HepG2 (cell line): ENCODE data around the gene VWC2L. TPM values are rescaled to one million over a fixed set of nuclear protein-coding genes. Genes with fewer than 3 reads are reported as not detected.

Experiments used
- ATAC-seq: fragments of 200-7000 bp; cut with Tn5 transposase; 3 replicates; pipeline ENCODE4 v1.9.1; 2020; ENCODE audit warnings: mild to moderate bottlenecking, moderate library complexity
- BruUV-seq: library from RNA; stranded (reverse); fragments of 400-500 nt; replicated peaks from 2 replicates; lab custom pipeline; 2021; lab: Mats Ljungman, UMichigan
- CTCF ChIA-PET: fragments of 300-600 bp; formaldehyde crosslinking; extraction: SDS; loops from one replicate; lab custom pipeline; 2021; ENCODE audit warnings: low total read pairs, inconsistent platforms, low intra/inter-chr PET ratio; lab: Yijun Ruan, JAX
- POLR2A ChIA-PET: fragments of 350-600 bp; sonication (Branson Sonifier 250); formaldehyde crosslinking; loops from one replicate; lab custom pipeline; 2020; ENCODE audit warnings: antibody characterized with exemption, inconsistent platforms; lab: Yijun Ruan, JAX
- DNase-seq: peaks from one replicate; pipeline ENCODE4 v3.0.0-alpha.2; 2015; ENCODE audit warnings: low spot score
- FAIRE-seq: peaks from 3 replicates; lab custom pipeline; 2011; peaks lifted over from hg19 to GRCh38; lab: Jason Lieb, UNC
- H2AFZ ChIP-seq: one replicate; pipeline ENCODE4 v1.6.1; 2011; ENCODE audit warnings: low read length, inconsistent platforms
- H3K27ac ChIP-seq: fragments of 300-600 bp; 3 replicates; pipeline ENCODE4 v1.8.0; 2011; ENCODE audit warnings: mixed run types, mild to moderate bottlenecking, mixed read lengths, low read length, inconsistent platforms; ENCODE audit not compliant: insufficient read depth; ENCODE audit errors: extremely low read length
- H3K27me3 ChIP-seq, 2 experiments: fragments of 200-600 bp in 1 of 2; 2 replicates in 1 of 2; 3 replicates in 1 of 2; pipeline versions ENCODE4 v1.6.0 to v1.8.0; 2011; ENCODE audit warnings: low read length in 2 of 2, mild to moderate bottlenecking in 2 of 2, moderate library complexity in 2 of 2, inconsistent platforms in 1 of 2; ENCODE audit not compliant: insufficient read depth in 2 of 2, control insufficient read depth in 1 of 2
- H3K36me3 ChIP-seq, 2 experiments: fragments of 200-600 bp in 1 of 2; replicated peaks in 1 of 2; 2 replicates in 1 of 2; 3 replicates in 1 of 2; pipeline versions ENCODE4 v1.5.1 to v1.8.0; 2011; ENCODE audit warnings: low read length in 2 of 2, inconsistent platforms in 1 of 2; ENCODE audit not compliant: insufficient read depth in 2 of 2, control insufficient read depth in 1 of 2
- H3K4me1 ChIP-seq: 2 replicates; pipeline ENCODE4 v1.5.1; 2012; ENCODE audit warnings: low read length, inconsistent platforms; ENCODE audit not compliant: insufficient read depth
- H3K4me2 ChIP-seq: 2 replicates; pipeline ENCODE4 v1.6.0; 2011; ENCODE audit warnings: low read depth, low read length, inconsistent platforms
- H3K4me3 ChIP-seq, 3 experiments: fragments of 200-600 bp in 1 of 3; sonication (generic), shearing (Covaris generic) in 1 of 3; replicated peaks in 1 of 3; 2 replicates each; pipeline ENCODE4 v1.5.1; 2011 to 2016; ENCODE audit warnings: low read length in 3 of 3, inconsistent platforms in 2 of 3, low read depth in 2 of 3, mild to moderate bottlenecking in 2 of 3, control low read depth in 1 of 3, mixed read lengths in 1 of 3; ENCODE audit not compliant: insufficient read depth in 1 of 3
- H3K79me2 ChIP-seq: one replicate; pipeline ENCODE4 v1.6.1; 2011; ENCODE audit warnings: low read length, inconsistent platforms; ENCODE audit not compliant: insufficient read depth
- H3K9ac ChIP-seq: 2 replicates; pipeline ENCODE4 v1.6.0; 2011; ENCODE audit warnings: mild to moderate bottlenecking, low read depth, low read length, inconsistent platforms; ENCODE audit not compliant: insufficient read depth
- H3K9me3 ChIP-seq: 2 replicates; pipeline ENCODE4 v1.5.1; 2012; ENCODE audit warnings: mild to moderate bottlenecking, low read length
- H4K20me1 ChIP-seq: 2 replicates; pipeline ENCODE4 v1.6.0; 2011; ENCODE audit warnings: inconsistent platforms, mild to moderate bottlenecking, low read length, moderate library complexity; ENCODE audit not compliant: insufficient read depth
- CEBPB ChIP-seq: IDR thresholded peaks from 2 replicates; pipeline ENCODE4 v1.6.1; 2011; ENCODE audit warnings: low read depth, low read length, improper control_type of control experiment, borderline replicate concordance
- FLYWCH1 ChIP-seq: sonication (generic); formaldehyde crosslinking; IDR thresholded peaks from 2 replicates; pipeline ENCODE4 v1.8.1; 2023; ENCODE audit warnings: mild to moderate bottlenecking, missing genetic modification reagents
- FOXO1 ChIP-seq: sonication (generic); formaldehyde crosslinking; IDR thresholded peaks from 2 replicates; pipeline ENCODE4 v1.4.0; 2020; ENCODE audit warnings: missing genetic modification reagents
- HOMEZ ChIP-seq: IDR thresholded peaks from 2 replicates; pipeline ENCODE4 v1.6.1; 2016; ENCODE audit warnings: low read depth
- NRL ChIP-seq: sonication (generic); formaldehyde crosslinking; IDR thresholded peaks from 2 replicates; pipeline ENCODE4 v1.5.0; 2020; ENCODE audit warnings: missing genetic modification reagents, mild to moderate bottlenecking, moderate library complexity, borderline replicate concordance
- SMC3 ChIP-seq: IDR thresholded peaks from 2 replicates; pipeline ENCODE4 v1.6.1; 2011; ENCODE audit warnings: low read length, improper control_type of control experiment
- TMF1 ChIP-seq: sonication (generic); formaldehyde crosslinking; IDR thresholded peaks from 2 replicates; pipeline ENCODE4 v1.8.1; 2022; ENCODE audit warnings: low read depth, missing genetic modification reagents
- U2AF1 ChIP-seq: fragments of 200-400 bp; formaldehyde crosslinking; optimal IDR thresholded peaks from 2 replicates; pipeline ENCODE3; 2017; ENCODE audit warnings: mild to moderate bottlenecking, low read depth, low read length
- ZBTB37 ChIP-seq: sonication (generic); formaldehyde crosslinking; IDR thresholded peaks from 2 replicates; pipeline ENCODE4 v1.4.0; 2020; ENCODE audit warnings: mild to moderate bottlenecking, missing genetic modification reagents
- ZNF34 ChIP-seq: sonication (generic); formaldehyde crosslinking; IDR thresholded peaks from 2 replicates; pipeline ENCODE4 v1.4.0; 2020; ENCODE audit warnings: mild to moderate bottlenecking, missing genetic modification reagents, borderline replicate concordance
- ZNF737 ChIP-seq: sonication (generic); formaldehyde crosslinking; IDR thresholded peaks from 2 replicates; pipeline ENCODE4 v1.5.0; 2020; ENCODE audit warnings: missing genetic modification reagents, mild to moderate bottlenecking, borderline replicate concordance
- ZNF780A ChIP-seq: sonication (generic); formaldehyde crosslinking; IDR thresholded peaks from 2 replicates; pipeline ENCODE4 v1.8.0; 2022; ENCODE audit warnings: mild to moderate bottlenecking, missing genetic modification reagents, moderate library complexity
- ZSCAN9 ChIP-seq: IDR thresholded peaks from 2 replicates; pipeline ENCODE4 v1.6.1; 2016; ENCODE audit warnings: borderline replicate concordance
- WGBS: methylation state at CpG from one replicate; pipeline ENCODE4 v1.1.6; 2017; ENCODE audit warnings: low lambda C conversion rate; 5-methylcytosine and 5-hydroxymethylcytosine counted together
- in situ Hi-C: cut with HindIII; loops from 2 replicates; pipeline ENCODE4 v1.10.0; 2017; ENCODE audit warnings: low pct_unique_long_range_greater_than_20kb; ENCODE audit not compliant: extremely low pct_ligation_motif_present
- intact Hi-C: fragments of 100-400 bp; cut with micrococcal nuclease; formaldehyde crosslinking; loops from one replicate; pipeline ENCODE4 v1.10.0; 2022; ENCODE audit not compliant: unreplicated experiment
- polyA plus RNA-seq, 8 experiments: library from polyadenylated mRNA; depleted of rRNA in 3 of 8; stranded (reverse) in 7 of 8; unstranded in 1 of 8; fragments of >200 nt; fragmentation: Illumina TruSeq in 4 of 8; extraction: Trizol in 4 of 8; gene quantifications; 2 replicates each; pipeline versions ENCODE4 v1.2.1 to v1.2.3, GENCODE V29; 2011 to 2016; ENCODE audit warnings: low read depth in 4 of 8, missing spikeins in 1 of 8, mixed read lengths in 1 of 8; ENCODE audit not compliant: insufficient read depth in 1 of 8
- total RNA-seq, 5 experiments: library from RNA; depleted of rRNA; stranded (reverse); fragments of >200 nt; fragmentation: Illumina TruSeq; extraction: Trizol; gene quantifications; 2 replicates each; pipeline ENCODE4 v1.2.3, GENCODE V29; 2016; ENCODE audit warnings: low read depth in 1 of 5

VWC2L gene
- total and polyA plus RNA-seq, 2 of the 13 experiments (the other 11 are each of a cell fraction or from before 2014, with no cell fraction given), result not detected

GRCh38 chr2:214386720-214387119 lies 24.1 kb upstream of the VWC2L start:
- Histone ChIP-seq H3K27ac (no peak overlapping the region), H3K27me3 (no peaks in the 10 kb centered on the region), H3K4me1 (no peaks in the 10 kb centered on the region), H3K4me3 (no peak overlapping the region), H3K9me3 (no peaks in the 10 kb centered on the region), H3K9ac (no peak overlapping the region), H3K36me3 (no peaks in the 10 kb centered on the region), H4K20me1 (no peaks in the 10 kb centered on the region), H2AFZ (no peak overlapping the region), H3K79me2 (no peaks in the 10 kb centered on the region), H3K4me2 (no peak overlapping the region)
- in situ Hi-C loops, result no loop called here
- ChIA-PET POLR2A (no interaction called here), CTCF (no interaction called here)
- no peak for DNase-seq
- no peak for TF ChIP-seq TMF1 (CRISPR knock-in tag)
- TF ChIP-seq CEBPB, result peak; percentile 69
- no peak for TF ChIP-seq ZBTB37 (CRISPR knock-in tag)
- no peak for TF ChIP-seq NRL (CRISPR knock-in tag)
- no peak for TF ChIP-seq ZNF34
- TF ChIP-seq U2AF1, result no peak
- no peak for TF ChIP-seq FOXO1 (CRISPR knock-in tag)
- no TSS peak for BruUV-seq
- WGBS, result 35% methylated on average over 2 of the region's 2 CpGs
- FAIRE-seq, result no peak
- intact Hi-C loops, result no loop called here
- no peak for ATAC-seq

DNA sequence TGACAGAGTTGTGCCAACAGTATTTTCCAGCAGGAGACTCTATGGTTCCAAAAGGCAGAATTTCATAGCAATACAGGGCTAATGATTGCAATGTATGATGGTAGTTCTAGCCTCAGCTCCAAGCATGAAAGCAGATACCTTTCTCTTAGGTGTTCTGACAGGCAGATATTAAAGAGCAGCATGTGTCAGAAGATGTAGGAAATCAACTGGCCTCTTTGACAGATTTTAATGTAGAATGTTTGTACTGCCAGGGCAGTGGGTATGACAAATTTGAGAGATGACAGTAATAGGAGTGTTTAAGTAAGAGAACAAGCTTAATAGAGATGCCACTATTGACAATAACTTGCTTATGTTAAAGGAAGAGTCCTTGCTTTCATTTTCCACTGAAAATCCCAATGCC lies 21.5 kb upstream of the VWC2L start:
- DNase-seq (no peak), ATAC-seq (no peak), FAIRE-seq (no peak)
- H3K9ac ChIP-seq, result no peak overlapping the region
- no peaks in the 10 kb centered on the region for H3K36me3 ChIP-seq
- POLR2A ChIA-PET, result no interaction called here
- TF ChIP-seq ZNF737 (CRISPR knock-in tag) (no peak), ZNF780A (CRISPR knock-in tag) (no peak), ZSCAN9 (CRISPR knock-in tag) (no peak), SMC3 (no peak), HOMEZ (CRISPR knock-in tag) (no peak), FLYWCH1 (CRISPR knock-in tag) (no peak)
- H3K27me3 ChIP-seq, result no peaks in the 10 kb centered on the region
- no TSS peak for BruUV-seq
- no peaks in the 10 kb centered on the region for H3K79me2 ChIP-seq
- CTCF ChIA-PET, result no interaction called here
- no peaks in the 10 kb centered on the region for H3K9me3 ChIP-seq
- in situ Hi-C loops, result no loop called here
- H3K4me2 ChIP-seq, result no peak overlapping the region
- no peaks in the 10 kb centered on the region for H3K4me1 ChIP-seq
- H3K4me3 ChIP-seq, result no peak overlapping the region
- no peak overlapping the region for H2AFZ ChIP-seq
- H4K20me1 ChIP-seq, result no peaks in the 10 kb centered on the region
- intact Hi-C loops, result no loop called here
- no peak overlapping the region for H3K27ac ChIP-seq
